Measurements from ENCODE around the gene CARMIL3.

The CARMIL3 gene

GRCh38 chr14:24074625-24075484, 23.0 kb downstream of the CARMIL3 start:
- in situ Hi-C loops (cut with HindIII; ENCODE audit: low sequenced_read_pairs): no loop called here

- in situ Hi-C loops (cut with HindIII; ENCODE audit: low sequenced_read_pairs): no loop called here
Observed at GRCh38 chr14:24075485-24076301, 23.9 kb downstream of the CARMIL3 start.

- in situ Hi-C loops (cut with HindIII; ENCODE audit: low sequenced_read_pairs): no loop called here
Observed at GRCh38 chr14:24076302-24076601, 24.4 kb downstream of the CARMIL3 start.

- in situ Hi-C loops (cut with HindIII; ENCODE audit: low sequenced_read_pairs): no loop called here
Observed at GRCh38 chr14:24077086-24077485, 25.3 kb downstream of the CARMIL3 start.

- in situ Hi-C loops (cut with HindIII; ENCODE audit: low sequenced_read_pairs): no loop called here
Observed at GRCh38 chr14:24078146-24078545, 26.3 kb downstream of the CARMIL3 start.

GRCh38 chr14:24079491-24080141, 27.8 kb downstream of the CARMIL3 start:
- in situ Hi-C loops (cut with HindIII; ENCODE audit: low sequenced_read_pairs): no loop called here

GRCh38 chr14:24080142-24080530, 28.3 kb downstream of the CARMIL3 start:
- in situ Hi-C loops (cut with HindIII; ENCODE audit: low sequenced_read_pairs): no loop called here

- in situ Hi-C loops (cut with HindIII; ENCODE audit: low sequenced_read_pairs): no loop called here
Observed at GRCh38 chr14:24080888-24081738, 29.3 kb downstream of the CARMIL3 start.

GRCh38 chr14:24081739-24082211, 30.0 kb downstream of the CARMIL3 start:
- in situ Hi-C loops (cut with HindIII; ENCODE audit: low sequenced_read_pairs): no loop called here

GRCh38 chr14:24082411-24083080, 30.7 kb downstream of the CARMIL3 start:
- in situ Hi-C loops (cut with HindIII; ENCODE audit: low sequenced_read_pairs): no loop called here

GRCh38 chr14:24083462-24083861, 31.7 kb downstream of the CARMIL3 start:
- in situ Hi-C loops (cut with HindIII; ENCODE audit: low sequenced_read_pairs): no loop called here

GRCh38 chr14:24084440-24084839, 32.6 kb downstream of the CARMIL3 start:
- in situ Hi-C loops (cut with HindIII; ENCODE audit: low sequenced_read_pairs): no loop called here

GRCh38 chr14:24085215-24085614, 33.4 kb downstream of the CARMIL3 start:
- in situ Hi-C loops (cut with HindIII; ENCODE audit: low sequenced_read_pairs): no loop called here

- in situ Hi-C loops (cut with HindIII; ENCODE audit: low sequenced_read_pairs): no loop called here
Observed at GRCh38 chr14:24086193-24086955, 34.6 kb downstream of the CARMIL3 start.

- in situ Hi-C loops (cut with HindIII; ENCODE audit: low sequenced_read_pairs): no loop called here
Observed at GRCh38 chr14:24087004-24087403, 35.2 kb downstream of the CARMIL3 start.

GRCh38 chr14:24088095-24088494, 36.3 kb downstream of the CARMIL3 start:
- in situ Hi-C loops (cut with HindIII; ENCODE audit: low sequenced_read_pairs): no loop called here

- in situ Hi-C loops (cut with HindIII; ENCODE audit: low sequenced_read_pairs): no loop called here
Observed at GRCh38 chr14:24089890-24090289, 38.1 kb downstream of the CARMIL3 start.

- in situ Hi-C loops (cut with HindIII; ENCODE audit: low sequenced_read_pairs): no loop called here
Observed at GRCh38 chr14:24092110-24092504, 40.3 kb downstream of the CARMIL3 start.

- in situ Hi-C loops (cut with HindIII; ENCODE audit: low sequenced_read_pairs): no loop called here
Observed at GRCh38 chr14:24092505-24093206, 40.8 kb downstream of the CARMIL3 start.

Data from DLD1 (cell line).